ENCODE data around the gene AHR. TPM values are rescaled to one million over a fixed set of nuclear protein-coding genes. Genes with fewer than 3 reads are reported as not detected.

Gene AHR
- total RNA-seq, 4 donors from 2014 or later: 93.1 to 145 (median 122) TPM

GRCh38 chr7:17326378-17326777, 27.9 kb downstream of the AHR start:
- Histone ChIP-seq H3K27ac (no peak overlapping the region), H3K36me3 (peaks cover 49% of the 10 kb centered on the region), H3K4me1 (peaks cover 20% of the 10 kb centered on the region), H3K9me3 (no peaks in the 10 kb centered on the region), H3K27me3 (no peaks in the 10 kb centered on the region), H3K4me3 (no peak overlapping the region)
- DNase-seq (ENCODE audit: low spot score in 2 of 2): no peak
- 60% methylated on average over 2 of the region's 2 CpGs for WGBS
- TF ChIP-seq CTCF (IDR thresholded peaks at IDR 0.05) (no peak), POLR2AphosphoS5 (IDR thresholded peaks at IDR 0.05) (no peak), EP300 (IDR thresholded peaks at IDR 0.05) (no peak), POLR2A (IDR thresholded peaks at IDR 0.05) (no peak)

- H3K27me3 ChIP-seq: no peaks in the 10 kb centered on the region
- H3K4me1 ChIP-seq: peaks cover 15% of the 10 kb centered on the region
- H3K4me3 ChIP-seq: no peak overlapping the region
- H3K27ac ChIP-seq: no peak overlapping the region
- TF ChIP-seq CTCF (IDR thresholded peaks at IDR 0.05): no peak
- no peak for TF ChIP-seq EP300 (IDR thresholded peaks at IDR 0.05)
- TF ChIP-seq POLR2A (IDR thresholded peaks at IDR 0.05): no peak
- TF ChIP-seq POLR2AphosphoS5 (IDR thresholded peaks at IDR 0.05): no peak
- H3K9me3 ChIP-seq: no peaks in the 10 kb centered on the region
- H3K36me3 ChIP-seq: peaks cover 63% of the 10 kb centered on the region
- DNase-seq (ENCODE audit: low spot score in 2 of 2): no peak
Measured at GRCh38 chr7:17328641-17329040, 30.2 kb downstream of the AHR start.

GRCh38 chr7:17329440-17329839, 31.0 kb downstream of the AHR start:
- Histone ChIP-seq H3K27me3 (no peaks in the 10 kb centered on the region), H3K9me3 (no peaks in the 10 kb centered on the region), H3K4me1 (peaks cover 15% of the 10 kb centered on the region), H3K27ac (no peak overlapping the region), H3K36me3 (peaks cover 61% of the 10 kb centered on the region), H3K4me3 (no peak overlapping the region)
- TF ChIP-seq CTCF (IDR thresholded peaks at IDR 0.05): no peak
- no peak for TF ChIP-seq POLR2A (IDR thresholded peaks at IDR 0.05)
- TF ChIP-seq EP300 (IDR thresholded peaks at IDR 0.05): no peak
- no peak for TF ChIP-seq POLR2AphosphoS5 (IDR thresholded peaks at IDR 0.05)
- DNase-seq (ENCODE audit: low spot score in 2 of 2): no peak

GRCh38 chr7:17331891-17332501, 33.5 kb downstream of the AHR start:
- Histone ChIP-seq H3K9me3 (no peaks in the 10 kb centered on the region), H3K36me3 (peaks cover 74% of the 10 kb centered on the region), H3K4me3 (no peak overlapping the region), H3K27me3 (no peaks in the 10 kb centered on the region), H3K4me1 (peaks cover 5% of the 10 kb centered on the region), H3K27ac (no peak overlapping the region)
- 73% methylated on average over 2 of the region's 2 CpGs for WGBS
- DNase-seq (ENCODE audit: low spot score in 2 of 2): no peak
- TF ChIP-seq CTCF (IDR thresholded peaks at IDR 0.05) (no peak), EP300 (IDR thresholded peaks at IDR 0.05) (no peak), POLR2A (IDR thresholded peaks at IDR 0.05) (no peak), POLR2AphosphoS5 (IDR thresholded peaks at IDR 0.05) (no peak)

GRCh38 chr7:17333221-17333620, 34.8 kb downstream of the AHR start:
- no peak overlapping the region for H3K27ac ChIP-seq
- H3K27me3 ChIP-seq: no peaks in the 10 kb centered on the region
- H3K36me3 ChIP-seq: peaks cover 84% of the 10 kb centered on the region
- no peak overlapping the region for H3K4me3 ChIP-seq
- no peaks in the 10 kb centered on the region for H3K9me3 ChIP-seq
- peaks cover 5% of the 10 kb centered on the region for H3K4me1 ChIP-seq
- DNase-seq (ENCODE audit: low spot score in 2 of 2): no peak
- TF ChIP-seq EP300 (IDR thresholded peaks at IDR 0.05) (no peak), POLR2AphosphoS5 (IDR thresholded peaks at IDR 0.05) (no peak), CTCF (IDR thresholded peaks at IDR 0.05) (no peak), POLR2A (IDR thresholded peaks at IDR 0.05) (no peak)
